HG02588 (cell line): Measurements from ENCODE around the gene SLC38A11.

Experiments
- ATAC-seq: cut with Tn5 transposase; IDR thresholded peaks from one replicate; pipeline ENCODE4 v1.9.1; 2021; ENCODE audit warnings: mild to moderate bottlenecking, moderate library complexity; ENCODE audit not compliant: unreplicated experiment

Gene SLC38A11

DNA sequence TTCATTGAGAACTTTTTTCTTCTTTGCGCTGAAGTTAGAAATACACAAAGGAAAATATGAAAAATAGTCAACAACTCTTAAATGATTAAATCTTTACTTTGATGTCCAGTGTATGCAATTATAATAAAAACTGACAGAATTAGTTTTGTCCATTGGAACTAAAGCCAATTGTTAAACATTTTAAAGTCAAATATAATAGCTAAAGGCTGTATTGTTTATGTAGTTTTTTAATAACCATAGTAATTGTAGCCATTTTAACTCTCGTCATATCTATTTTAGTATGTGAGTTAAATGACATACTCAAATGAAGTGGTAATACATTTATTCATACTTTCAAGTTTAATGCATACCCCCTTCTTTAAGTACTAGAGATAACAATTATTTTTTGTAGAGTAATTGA is 109.0 kb downstream of the SLC38A11 start:
- no peak for ATAC-seq
